Measurements from ENCODE around the gene OOSP4B.
"Not testable (repeated sequence)": the region's sequence is repeated elsewhere in the genome, so short reads cannot be mapped to it uniquely, and the experiment has no call there.

Gene OOSP4B

GRCh38 chr11:60064111-60064510, 47.1 kb downstream of the OOSP4B start:
- DNase-seq, result no peak

- DNase-seq, result no peak
Measured at GRCh38 chr11:60065801-60066200, 48.8 kb downstream of the OOSP4B start.

GRCh38 chr11:60069450-60069849, 52.5 kb downstream of the OOSP4B start:
- DNase-seq, result no peak

- DNase-seq, result not testable (repeated sequence)
Measured at GRCh38 chr11:60071644-60072043, 54.7 kb downstream of the OOSP4B start.

- DNase-seq, result no peak
Measured at GRCh38 chr11:60077216-60077817, 60.3 kb downstream of the OOSP4B start.

- no peak for DNase-seq
Measured at GRCh38 chr11:60077981-60078380, 61.0 kb downstream of the OOSP4B start.

- DNase-seq, result no peak
Measured at GRCh38 chr11:60078745-60079144, 61.8 kb downstream of the OOSP4B start.

GRCh38 chr11:60080535-60080934, 63.6 kb downstream of the OOSP4B start:
- no peak for DNase-seq

Measured in stimulated activated CD4-positive, alpha-beta T cell treated with anti-CD3 and anti-CD28 coated beads, Interleukin-4, amount 100 ng/mL, for 1 hour (primary cell).